GM23248 (cell line): Measurements from ENCODE around the gene OR6N2.

ENCODE experiments used
- EZH2 ChIP-seq: fragments of 200-600 bp; sonication (generic); IDR thresholded peaks from 2 replicates; pipeline ENCODE4 v1.6.1; 2018; ENCODE audit warnings: antibody characterized with exemption, mild to moderate bottlenecking; ENCODE audit not compliant: insufficient read depth, poor library complexity, severe bottlenecking
- EZH2phosphoT487 ChIP-seq: fragments of 200-600 bp; sonication (generic); IDR thresholded peaks from 2 replicates; pipeline ENCODE4 v1.6.1; 2018; ENCODE audit warnings: antibody characterized with exemption, moderate library complexity, mild to moderate bottlenecking, low read depth; ENCODE audit not compliant: insufficient read depth

- no peak for TF ChIP-seq EZH2
- no peak for TF ChIP-seq EZH2phosphoT487
Observed at GRCh38 chr1:158771950-158772866, 8.8 kb downstream of the OR6N2 start, which contains the start of gene OR6N1.
